Left renal pelvis (tissue), 4 donors: ENCODE measurements around the gene LHX8. TPM values are rescaled to one million over a fixed set of nuclear protein-coding genes. Genes with fewer than 3 reads are reported as not detected.
"Not testable (repeated sequence)": the region's sequence is repeated elsewhere in the genome, so short reads cannot be mapped to it uniquely, and the experiment has no call there.

ENCODE experiments used
- DNase-seq, 4 donors: peaks; one replicate each; pipeline ENCODE4 v3.0.0-alpha.2; 2013; ENCODE audit warnings: low read depth in 4 of 4, low spot score in 3 of 4
- polyA plus RNA-seq, 4 donors: library from polyadenylated mRNA; unstranded; fragments of 120-200 nt; gene quantifications; one replicate each; pipeline ENCODE4 v1.2.1, GENCODE V29; 2013; ENCODE audit not compliant: insufficient read length in 4 of 4

Gene LHX8
- not detected for polyA plus RNA-seq

DNA sequence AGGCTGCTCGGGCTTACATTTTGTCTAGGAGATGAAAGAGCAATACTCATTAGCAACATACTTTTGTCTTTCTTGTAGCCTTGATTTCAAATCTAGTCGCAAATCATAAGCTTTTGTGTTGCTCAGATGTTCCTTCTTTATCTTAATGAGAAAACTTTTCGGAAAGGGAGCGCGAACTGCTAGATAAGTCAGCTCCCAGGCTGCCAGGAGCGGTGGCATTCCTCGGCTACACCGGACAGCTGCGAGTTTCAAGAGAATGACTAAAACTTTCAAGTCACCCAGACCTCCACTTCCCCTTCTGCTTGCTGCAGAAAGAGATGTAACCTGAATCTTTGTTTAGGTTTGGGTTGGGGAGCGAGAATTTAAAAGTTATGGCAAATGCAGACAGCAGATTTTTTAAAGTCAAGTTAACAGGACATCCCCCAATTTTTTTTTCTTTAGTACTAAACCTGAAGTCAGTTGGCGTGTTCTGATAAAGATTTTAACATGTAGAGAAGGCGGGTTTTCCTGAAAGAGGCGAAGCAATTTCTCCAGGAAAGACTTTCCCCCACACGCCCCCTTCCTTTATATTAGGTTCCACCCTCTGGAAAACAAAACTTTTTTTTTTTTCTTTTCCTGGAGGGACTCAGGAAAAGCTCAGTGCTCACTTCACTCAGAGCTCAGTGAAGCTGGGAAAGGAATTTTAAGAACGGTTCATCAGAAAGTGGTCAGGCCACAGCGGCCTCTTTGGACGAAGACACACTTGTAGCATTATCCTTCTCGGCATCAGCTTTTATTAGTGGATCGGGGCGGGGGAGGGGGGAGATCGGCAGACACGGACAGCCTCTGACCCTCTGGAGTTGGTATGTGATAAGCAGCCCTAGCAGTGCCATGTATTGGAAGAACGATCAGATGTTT, at the start of gene LHX8:
LHX8 (plus strand) TSS at position 639 of the 897 bp plus-strand sequence. CDS start 2,227 bp downstream, outside the sequence.
- no peak for DNase-seq

DNA sequence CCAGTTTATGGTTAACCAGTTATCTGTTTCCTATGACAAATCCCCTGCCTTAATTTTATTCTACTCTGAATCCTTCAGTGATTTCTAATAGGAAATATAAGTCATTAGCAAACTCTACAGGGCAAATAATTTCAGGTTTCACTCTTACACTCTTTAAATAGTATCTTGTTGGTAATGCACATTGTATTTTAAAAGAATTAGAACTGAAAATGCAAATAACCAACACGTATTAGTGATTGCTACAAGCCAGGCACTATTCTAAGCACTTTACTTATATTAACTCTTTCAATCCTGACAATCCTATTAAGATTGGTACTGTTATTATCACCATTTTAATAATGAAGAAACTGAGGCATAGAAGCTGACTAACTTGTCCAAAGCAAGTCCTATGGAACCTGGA, 48.3 kb upstream of the LHX8 start:
- no peak for DNase-seq

DNA sequence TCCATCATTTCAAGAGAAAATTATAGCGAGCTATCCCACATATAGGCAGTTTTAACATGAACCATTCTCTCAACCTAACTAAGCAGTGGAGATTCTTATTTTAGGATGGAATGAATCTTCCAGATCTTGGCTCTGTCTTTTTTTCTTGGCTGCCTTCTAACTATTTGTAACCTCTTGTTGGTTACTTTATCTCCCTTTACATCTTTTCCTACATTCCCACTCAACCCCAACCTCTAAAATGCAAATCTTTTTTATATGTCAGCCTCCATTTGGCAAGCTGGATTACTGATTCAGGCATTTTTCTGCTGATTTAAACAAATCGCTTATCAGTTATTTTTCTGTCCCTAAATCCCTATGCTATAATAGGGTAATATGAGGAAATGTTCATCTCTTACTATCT, 46.9 kb upstream of the LHX8 start:
- DNase-seq: no peak

DNA sequence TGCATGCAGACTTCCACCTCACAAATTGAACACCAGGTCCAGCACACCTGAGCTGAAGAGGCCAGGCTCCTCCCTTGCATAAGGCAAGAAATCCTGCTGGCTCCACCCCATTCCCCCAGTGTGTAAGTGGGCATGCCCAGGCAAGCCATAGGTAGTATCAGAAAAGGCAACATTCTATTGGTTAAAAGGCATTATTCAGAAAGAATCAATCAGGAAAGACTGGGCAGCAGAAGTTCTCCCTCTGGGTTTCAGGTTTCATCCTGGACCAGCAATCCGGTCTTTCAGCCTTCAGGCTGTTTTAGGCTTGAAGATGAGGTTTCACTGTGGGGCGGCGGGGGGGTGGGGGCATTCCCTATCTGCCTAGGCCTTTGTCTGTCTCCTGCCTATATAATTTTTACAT, 42.0 kb upstream of the LHX8 start:
- DNase-seq: no peak

DNA sequence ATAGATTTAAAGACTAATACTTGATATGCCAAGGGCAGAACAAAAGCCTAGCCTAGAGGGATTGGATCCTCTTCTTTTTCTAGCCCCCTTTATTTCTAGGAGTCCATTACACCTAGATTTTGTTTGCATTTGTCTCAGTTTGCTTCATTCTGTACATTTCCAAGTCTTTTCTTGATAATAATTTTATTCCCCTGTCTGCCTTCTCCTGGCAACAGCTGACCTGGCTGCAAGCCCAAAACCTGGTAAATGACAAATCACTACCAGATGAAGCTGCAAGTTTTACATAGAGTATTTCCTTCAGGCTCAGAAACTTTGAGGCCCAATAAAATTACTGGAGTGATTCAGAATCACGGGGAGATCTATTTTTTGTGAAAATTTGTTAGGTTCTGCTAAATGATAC, 36.5 kb upstream of the LHX8 start:
- no peak for DNase-seq

DNA sequence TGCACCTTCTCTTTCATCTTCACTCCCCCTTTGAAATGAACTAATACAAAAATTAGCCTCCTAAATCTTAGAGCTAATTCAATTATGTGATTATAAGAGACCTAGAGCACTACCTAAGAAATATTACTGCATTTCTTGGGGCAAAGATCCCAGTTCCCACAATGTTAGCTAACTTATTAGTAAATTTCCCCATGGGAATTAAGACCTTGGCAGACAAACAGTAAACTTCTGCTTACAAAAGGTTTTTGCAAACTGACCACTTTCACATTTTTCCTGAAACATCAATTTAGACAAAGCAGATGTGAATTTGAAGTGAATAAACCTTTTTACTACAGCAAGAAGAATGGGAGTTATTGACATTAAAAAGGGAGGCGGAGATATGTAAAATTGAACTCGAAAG, 34.6 kb upstream of the LHX8 start:
- no peak for DNase-seq

DNA sequence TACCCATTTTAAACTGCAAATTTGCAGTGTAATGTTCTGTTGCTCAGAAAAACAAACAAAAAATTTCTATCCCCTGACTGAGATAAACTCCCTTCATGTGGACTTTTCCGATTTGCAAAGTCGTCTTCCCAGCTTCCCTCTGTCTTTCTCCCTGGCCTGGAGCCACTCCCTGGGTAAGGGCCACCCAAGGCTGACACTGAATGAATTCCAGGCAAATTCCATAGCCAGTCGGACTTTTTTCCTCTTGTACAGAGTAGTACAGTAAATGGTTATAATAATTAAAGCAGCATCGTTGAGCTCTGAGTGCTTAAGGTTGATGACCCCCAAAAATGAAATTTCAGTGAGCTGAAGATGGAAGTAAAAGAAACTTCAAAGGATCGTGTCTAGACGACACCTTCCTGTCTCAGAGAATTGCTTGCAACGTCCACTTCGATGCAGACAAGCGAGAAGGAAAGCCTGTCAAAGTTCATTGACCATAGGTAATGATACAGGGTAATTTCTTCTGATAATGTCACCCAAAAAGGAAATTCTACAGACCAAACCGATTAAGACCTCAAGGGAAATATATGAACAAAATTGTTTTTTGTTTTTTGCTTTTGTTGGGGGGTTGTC, 33.6 kb upstream of the LHX8 start:
- DNase-seq: no peak

DNA sequence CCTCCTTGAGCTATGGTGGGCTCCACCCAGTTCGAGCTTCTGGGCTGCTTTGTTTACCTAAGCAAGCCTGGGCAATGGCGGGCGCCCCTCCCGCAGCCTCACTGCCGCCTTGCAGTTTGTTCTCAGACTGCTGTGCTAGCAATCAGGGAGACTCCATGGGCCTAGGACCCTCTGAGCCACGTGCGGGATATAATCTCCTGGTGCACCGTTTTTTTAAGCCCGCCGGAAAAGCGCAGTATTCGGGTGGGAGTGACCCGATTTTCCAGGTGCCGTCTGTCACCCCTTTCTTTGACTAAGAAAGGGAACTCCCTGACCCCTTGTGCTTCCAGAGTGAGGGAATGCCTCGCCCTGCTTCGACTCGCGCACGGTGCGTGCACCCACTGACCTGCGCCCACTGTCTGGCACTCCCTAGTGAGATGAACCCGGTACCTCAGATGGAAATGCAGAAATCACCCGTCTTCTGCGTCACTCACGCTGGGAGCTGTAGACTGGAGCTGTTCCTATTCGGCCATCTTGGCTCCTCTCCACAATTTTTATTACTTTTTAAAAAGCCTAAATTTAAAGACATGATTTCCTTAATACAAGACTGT, 21.7 kb upstream of the LHX8 start:
- DNase-seq: not testable (repeated sequence)

DNA sequence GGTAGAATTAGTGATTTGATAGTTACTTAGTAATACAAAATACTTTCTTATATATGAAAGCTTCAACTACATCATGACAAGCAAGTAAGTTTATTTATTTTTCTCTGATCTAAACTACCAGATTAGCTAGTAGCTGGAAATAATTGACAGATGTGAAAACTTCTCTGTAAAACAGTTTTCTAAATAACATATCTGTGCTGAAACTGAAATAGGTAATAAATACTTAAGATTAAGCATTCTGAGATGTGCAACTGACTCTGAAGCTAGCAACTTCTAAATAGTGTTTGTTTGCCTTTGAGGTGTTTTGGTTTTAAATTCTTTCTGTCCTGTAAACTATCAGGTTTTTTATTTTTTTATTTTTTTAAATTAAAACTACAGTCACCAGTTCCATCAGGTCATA, 18.5 kb upstream of the LHX8 start:
- no peak for DNase-seq

DNA sequence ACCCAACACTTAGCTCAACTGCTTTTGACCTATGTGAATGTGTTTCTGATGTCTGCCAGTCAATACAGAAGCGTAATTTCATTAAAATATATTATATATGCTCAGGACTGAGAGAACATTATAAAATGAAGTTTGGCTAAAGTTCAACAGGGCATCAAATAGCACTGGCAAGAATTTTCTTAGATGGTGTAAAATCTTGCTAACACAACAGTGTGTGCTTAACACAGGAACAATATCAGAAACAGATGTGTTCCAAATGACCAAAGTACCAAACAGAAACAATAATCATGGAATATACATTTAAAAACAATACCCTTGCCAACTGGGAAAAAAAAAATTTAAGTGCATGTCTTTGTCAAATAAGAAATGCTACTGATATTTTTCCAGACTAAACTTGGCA, 10.4 kb upstream of the LHX8 start:
- no peak for DNase-seq

DNA sequence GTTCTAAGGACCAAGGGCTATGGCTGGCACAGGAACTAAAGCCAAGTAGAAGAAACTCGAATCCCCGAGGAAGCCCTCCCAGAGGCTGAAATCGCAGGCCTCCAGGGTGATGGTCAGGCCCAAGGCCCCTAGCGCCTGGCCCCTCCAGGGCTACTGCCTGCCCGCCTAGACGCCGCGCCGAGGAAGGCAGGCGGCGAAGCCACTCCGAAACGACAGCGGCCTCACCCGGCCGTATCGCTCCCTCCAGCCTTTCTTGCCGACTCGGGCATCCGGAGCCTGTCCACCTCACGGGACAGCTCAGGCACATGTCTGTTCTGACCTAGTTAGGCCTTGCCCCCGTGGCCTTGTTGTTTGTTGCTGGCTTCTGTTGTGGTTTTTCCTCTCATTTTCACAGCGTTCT, 9.7 kb upstream of the LHX8 start:
- DNase-seq: no peak

DNA sequence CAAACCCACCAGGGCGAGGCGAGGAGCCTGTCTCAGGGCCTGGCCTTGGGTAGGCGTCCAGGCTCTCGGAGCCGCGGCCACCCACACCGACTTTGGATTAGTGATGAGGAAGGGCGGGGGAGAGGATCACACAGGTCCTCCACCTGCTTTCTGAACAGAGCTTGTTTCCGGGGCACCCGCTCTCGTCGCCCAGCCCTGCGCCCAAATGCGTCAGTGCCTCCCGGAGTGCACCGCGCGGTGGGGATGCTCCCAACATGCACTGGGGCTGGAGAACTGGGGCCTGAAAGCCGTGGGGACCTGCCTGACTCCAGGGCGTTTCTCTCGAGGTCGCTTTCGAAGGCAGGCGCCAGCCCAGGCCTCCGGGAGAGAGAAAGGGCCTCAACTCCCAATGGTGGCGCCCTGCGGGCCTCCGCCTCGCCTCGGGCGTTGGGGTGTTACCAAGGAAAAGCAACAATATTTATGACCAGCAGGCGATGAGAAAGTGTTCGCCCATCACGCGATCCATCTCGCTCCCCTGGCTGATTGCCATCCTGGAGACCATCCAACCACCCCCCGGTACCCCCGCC, 8.9 kb upstream of the LHX8 start:
- DNase-seq: no peak

DNA sequence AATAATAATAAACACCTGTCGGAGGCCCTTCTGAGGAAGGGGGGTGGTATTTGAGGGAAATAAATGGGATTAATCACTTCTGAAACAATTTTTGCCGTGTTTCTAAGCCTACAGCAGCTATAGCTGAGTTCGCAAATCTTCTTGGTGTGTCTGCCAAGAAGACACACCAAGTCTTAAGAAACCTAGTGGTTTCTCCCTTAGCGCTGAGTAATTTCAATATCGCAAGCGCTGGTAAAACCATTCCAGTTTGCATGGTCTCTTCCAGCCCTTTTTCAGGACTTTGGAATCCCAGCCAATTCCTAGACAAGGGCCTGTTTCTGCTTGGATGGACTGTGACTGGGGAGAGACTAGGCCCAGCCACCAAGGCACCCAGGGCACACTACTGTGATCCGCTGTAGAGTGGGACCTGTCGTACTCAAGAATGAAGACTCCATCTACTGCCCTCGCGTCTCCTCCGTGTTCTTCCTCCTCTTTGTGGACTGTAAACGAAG, 7.5 kb upstream of the LHX8 start:
- DNase-seq: no peak

DNA sequence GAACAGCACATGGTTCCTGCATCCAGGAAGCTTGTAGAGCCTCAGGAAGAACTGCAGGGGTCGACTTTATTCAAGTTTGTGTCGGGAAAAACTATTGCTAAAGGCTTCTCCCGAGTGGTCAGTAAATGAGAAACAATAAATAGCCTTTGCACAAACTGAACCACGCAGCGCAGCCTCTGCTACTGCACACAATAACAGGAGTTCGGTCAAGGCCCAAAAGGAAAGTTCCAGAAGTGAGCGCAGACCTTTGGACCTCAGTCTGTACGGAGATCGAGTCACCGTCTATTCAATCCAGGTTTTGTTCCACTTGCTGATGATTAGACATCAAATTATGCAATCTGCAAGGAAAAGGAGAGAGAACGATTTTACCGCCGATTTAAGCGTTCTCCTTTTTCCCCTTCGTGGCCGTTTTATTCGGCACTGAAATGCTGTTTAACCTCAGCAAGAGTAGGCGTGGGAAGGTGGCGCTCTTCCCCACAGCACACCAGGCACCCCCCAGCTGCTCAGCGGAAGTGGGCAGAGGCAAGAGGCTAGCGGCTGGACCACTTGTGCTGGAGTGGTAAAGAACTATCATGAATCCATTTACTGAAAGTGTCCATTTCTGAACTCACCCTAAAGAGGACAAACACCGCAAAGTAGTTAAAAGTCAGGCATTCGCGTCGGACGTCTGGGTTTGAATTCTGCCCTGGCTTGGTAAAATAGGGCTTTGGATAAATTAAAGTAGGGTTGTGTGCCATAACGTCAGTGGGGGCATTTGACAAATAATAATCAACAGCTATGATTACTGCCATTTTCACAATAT, 6.1 kb upstream of the LHX8 start:
- no peak for DNase-seq

DNA sequence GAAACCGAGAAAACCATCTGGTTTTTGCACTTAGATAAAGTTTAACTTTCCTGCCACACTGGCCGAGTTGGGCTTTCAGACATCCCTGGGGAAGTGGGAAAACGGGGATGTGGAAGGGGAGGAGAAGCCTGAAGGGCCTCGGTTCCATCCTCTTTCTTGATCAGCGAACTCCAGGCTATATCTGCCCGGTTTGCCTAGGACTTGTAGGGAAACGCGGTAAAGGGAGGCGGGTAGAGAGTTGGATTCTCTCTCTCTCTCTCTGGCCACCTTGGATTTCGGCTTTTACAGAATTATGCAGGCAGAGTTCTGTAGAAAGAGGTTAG, 4.6 kb upstream of the LHX8 start:
- DNase-seq: no peak

DNA sequence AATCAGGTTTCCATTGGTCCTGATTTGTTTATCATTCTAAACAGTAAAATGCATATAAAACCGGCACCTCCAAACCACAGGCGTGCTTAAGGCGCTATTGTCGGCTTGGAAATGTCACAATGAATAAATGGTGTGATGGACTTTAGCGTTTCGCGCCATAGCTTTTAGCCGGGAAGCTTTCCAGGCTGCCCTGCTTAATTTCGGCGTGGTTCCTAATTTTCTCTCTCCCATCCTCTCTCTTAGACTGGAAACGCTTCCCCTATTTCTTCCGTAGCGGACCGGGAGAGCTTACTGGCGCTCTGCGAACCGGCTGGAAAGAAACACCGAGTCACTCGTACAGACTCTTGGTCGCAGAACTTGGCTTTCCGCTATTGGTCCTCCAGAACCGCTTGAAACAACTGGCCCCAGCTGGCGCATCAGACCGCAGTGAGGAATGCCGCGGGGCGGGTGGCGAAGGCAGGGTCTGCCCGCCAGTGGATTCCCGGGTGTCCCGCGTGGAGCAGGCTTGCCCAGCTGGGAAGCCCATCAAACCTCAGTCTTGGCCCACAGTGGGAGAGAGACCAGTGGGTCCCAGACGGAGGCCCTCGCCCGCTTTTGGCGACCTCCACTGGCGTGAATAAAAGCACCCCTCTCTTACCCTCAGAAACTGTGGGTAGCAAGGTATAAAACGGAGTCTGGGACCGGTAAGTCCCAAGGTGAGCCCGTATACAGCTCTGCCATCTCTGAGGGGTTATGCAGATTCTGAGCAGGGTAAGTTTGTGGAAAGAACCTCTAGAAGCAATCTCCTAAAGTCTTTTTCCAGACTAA, 4.0 kb upstream of the LHX8 start:
- DNase-seq: no peak

DNA sequence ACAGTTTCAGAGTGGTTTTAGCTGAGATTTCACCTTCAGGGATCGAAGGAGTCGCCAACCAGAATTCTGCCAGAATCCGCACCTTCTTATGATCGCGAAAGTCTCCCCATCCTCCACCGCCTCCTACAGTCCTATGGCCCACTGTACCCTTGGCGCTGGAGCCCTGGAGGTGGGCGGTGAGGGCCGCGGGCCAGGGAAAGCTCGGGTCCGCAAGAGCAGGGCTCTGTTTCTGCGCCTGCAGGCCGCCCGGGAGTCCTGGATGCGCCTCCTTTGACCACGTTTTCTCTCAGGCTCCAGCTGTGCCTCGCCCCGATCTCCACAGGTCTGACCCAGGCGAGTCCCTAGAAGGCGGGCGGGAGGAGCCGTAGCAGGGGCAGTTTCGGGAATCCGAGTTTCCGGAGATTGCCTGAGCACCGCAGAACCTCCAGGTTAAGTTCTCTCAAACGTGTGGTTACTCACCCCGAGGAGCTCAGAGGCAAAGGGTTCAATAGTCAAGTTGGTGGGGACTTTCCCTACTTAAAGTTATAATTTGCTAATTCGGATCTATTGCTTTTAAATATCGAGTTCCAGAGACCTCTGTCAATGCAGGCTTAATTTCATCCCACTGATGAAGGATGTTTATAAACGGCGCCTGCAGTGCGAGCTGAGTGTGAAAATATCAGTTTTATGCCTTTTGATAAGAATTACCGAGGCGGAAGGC, 3.2 kb upstream of the LHX8 start:
- no peak for DNase-seq

DNA sequence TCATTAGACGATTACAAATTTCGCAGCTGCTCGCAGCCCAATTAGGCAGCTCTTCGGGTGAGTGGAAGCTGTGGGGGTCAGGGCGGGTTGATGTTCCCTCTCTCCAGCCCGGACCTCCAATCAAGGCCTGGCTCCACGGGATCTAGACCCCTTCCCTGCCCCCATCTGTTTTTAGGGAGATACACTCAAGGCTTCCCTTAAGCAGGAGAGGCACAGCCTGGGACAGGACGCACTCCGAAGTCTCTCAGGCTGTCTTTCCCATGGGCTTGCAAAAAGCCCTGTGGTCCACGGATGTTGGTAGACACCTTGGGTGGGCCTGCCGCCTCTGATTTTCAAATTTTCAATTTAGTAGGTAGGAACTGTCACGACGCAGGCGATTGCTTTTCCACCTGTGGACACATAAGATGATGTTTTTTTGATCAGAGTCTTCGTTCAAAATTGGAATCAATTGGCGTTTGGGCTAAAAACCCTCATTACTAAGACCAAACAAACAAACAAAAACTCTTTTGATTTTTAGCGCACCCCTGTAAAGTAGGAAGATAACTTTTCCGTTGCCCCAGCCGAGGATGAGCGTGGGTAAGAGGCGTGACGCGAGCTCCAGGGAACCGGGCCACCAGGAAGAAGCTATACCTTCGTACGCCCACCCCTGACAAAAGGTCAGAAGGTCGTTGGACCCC, 2.5 kb upstream of the LHX8 start:
- no peak for DNase-seq
